Upper lobe of right lung (tissue), 1 donor: Measurements from ENCODE around the gene COL21A1. TPM values are rescaled to one million over a fixed set of nuclear protein-coding genes. Genes with fewer than 3 reads are reported as not detected.

Experiments
- ATAC-seq: fragments of 200-7000 bp; cut with Tn5 transposase; one replicate; pipeline ENCODE4 v1.9.1; 2020; ENCODE audit warnings: mild to moderate bottlenecking, moderate library complexity
- DNase-seq: peaks from one replicate; pipeline ENCODE4 v3.0.0-alpha.2; 2020
- H3K27ac ChIP-seq: fragments of 200-600 bp; one replicate; pipeline ENCODE4 v1.8.0; 2022
- H3K27me3 ChIP-seq: fragments of 200-600 bp; one replicate; pipeline ENCODE4 v1.8.0; 2022; ENCODE audit warnings: mild to moderate bottlenecking
- H3K36me3 ChIP-seq: fragments of 200-600 bp; one replicate; pipeline ENCODE4 v1.8.0; 2022
- H3K4me1 ChIP-seq: fragments of 200-600 bp; one replicate; pipeline ENCODE4 v1.8.0; 2022
- H3K4me3 ChIP-seq: fragments of 200-600 bp; one replicate; pipeline ENCODE4 v1.8.0; 2022; ENCODE audit warnings: mild to moderate bottlenecking
- H3K9me3 ChIP-seq: fragments of 200-600 bp; one replicate; pipeline ENCODE4 v1.8.0; 2022
- CTCF ChIP-seq: fragments of 200-600 bp; IDR thresholded peaks from one replicate; pipeline ENCODE4 v1.8.0; 2022; ENCODE audit warnings: antibody characterized with exemption
- intact Hi-C: fragments of 100-400 bp; cut with DNase I; formaldehyde crosslinking; loops from one replicate; pipeline ENCODE4 v1.11.0; 2022
- total RNA-seq: library from RNA; stranded (reverse); fragmentation: NEBNext Ultra II Directional; extraction: Animal tissue kit (Norgen Biotek cat#: 25700); gene quantifications from one replicate; pipeline ENCODE4 v1.2.1, GENCODE V29; 2021
- donor health status: DM: no; HTN: yes; CAD: no; lungs with severe emphysema.

The COL21A1 gene
- total RNA-seq, 1 donor from 2014 or later: 15.6 TPM

DNA sequence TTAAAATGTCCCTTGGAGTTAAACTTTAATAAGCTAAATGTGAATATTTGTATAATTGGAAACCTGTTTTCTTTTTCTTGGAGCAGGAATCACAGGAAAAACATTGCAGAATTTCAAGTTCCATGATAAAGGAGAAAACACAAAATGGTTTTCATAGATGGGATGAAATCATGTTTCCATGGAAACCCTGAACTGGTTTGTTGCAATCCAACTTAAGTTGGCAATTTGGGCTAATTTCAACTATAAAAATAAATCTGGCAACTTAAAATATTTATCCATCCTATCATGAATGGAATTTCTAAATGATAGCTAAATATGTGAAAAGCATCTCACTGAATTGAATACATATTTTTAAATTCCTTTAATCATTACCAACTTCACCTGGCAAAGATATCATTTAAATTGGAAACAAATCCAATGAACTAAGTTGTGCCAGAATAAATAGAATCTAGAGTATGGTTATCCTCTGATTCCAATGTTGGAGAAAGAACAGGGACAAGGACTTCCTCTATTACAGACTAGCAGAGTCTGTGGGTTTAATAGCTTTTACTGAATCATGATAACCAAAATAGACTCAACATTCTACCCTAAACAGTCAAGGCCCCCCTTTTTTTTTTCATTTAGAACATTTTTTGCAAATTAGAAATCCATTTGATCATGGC is 33.2 kb downstream of the COL21A1 start:
- no peak overlapping the region for H3K27ac ChIP-seq
- no peaks in the 10 kb centered on the region for H3K9me3 ChIP-seq
- DNase-seq (no peak), ATAC-seq (no peak)
- no peak for TF ChIP-seq CTCF
- intact Hi-C loops: no loop called here
- H3K27me3 ChIP-seq: no peaks in the 10 kb centered on the region
- H3K36me3 ChIP-seq: no peaks in the 10 kb centered on the region
- no peaks in the 10 kb centered on the region for H3K4me1 ChIP-seq
- H3K4me3 ChIP-seq: no peak overlapping the region

- no peaks in the 10 kb centered on the region for H3K27me3 ChIP-seq
- H3K36me3 ChIP-seq: no peaks in the 10 kb centered on the region
- H3K4me3 ChIP-seq: no peak overlapping the region
- no peak for ATAC-seq
- no peaks in the 10 kb centered on the region for H3K9me3 ChIP-seq
- TF ChIP-seq CTCF: no peak
- intact Hi-C loops: no loop called here
- no peak overlapping the region for H3K27ac ChIP-seq
- H3K4me1 ChIP-seq: no peaks in the 10 kb centered on the region
- DNase-seq: no peak
Observed at GRCh38 chr6:56211724-56212123, 35.7 kb downstream of the COL21A1 start.

DNA sequence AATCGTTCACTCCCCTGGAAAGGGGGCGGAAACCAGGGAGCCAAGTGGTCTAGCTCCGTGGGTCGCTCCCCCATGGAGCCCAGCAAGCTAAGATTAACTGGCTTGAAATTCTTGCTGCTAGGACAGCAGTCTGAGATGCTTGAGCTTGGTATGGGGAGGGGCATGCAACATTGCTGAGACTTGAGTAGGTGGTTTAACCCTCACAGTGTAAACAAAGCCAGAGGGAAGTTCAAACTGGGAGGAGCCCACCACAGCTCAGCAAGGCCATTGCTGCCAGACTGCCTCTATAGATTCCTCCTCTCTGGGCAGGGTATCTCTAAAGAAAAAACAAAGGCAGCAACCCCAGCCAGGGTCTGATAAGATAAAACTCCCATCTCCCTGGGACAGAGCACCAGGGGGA is 43.2 kb downstream of the COL21A1 start:
- no peak for ATAC-seq
- TF ChIP-seq CTCF: no peak
- no peak for DNase-seq
- no peaks in the 10 kb centered on the region for H3K4me1 ChIP-seq
- no peak overlapping the region for H3K4me3 ChIP-seq
- H3K36me3 ChIP-seq: no peaks in the 10 kb centered on the region
- H3K27me3 ChIP-seq: no peaks in the 10 kb centered on the region
- no peak overlapping the region for H3K27ac ChIP-seq
- intact Hi-C loops: no loop called here
- no peaks in the 10 kb centered on the region for H3K9me3 ChIP-seq

GRCh38 chr6:56199956-56200355 is 47.4 kb downstream of the COL21A1 start:
- ATAC-seq (no peak), DNase-seq (no peak)
- intact Hi-C loops: no loop called here
- TF ChIP-seq CTCF: no peak
- Histone ChIP-seq H3K4me3 (no peak overlapping the region), H3K27me3 (no peaks in the 10 kb centered on the region), H3K9me3 (no peaks in the 10 kb centered on the region), H3K4me1 (no peaks in the 10 kb centered on the region), H3K36me3 (no peaks in the 10 kb centered on the region), H3K27ac (no peak overlapping the region)

GRCh38 chr6:56193846-56194245 is 53.5 kb downstream of the COL21A1 start:
- ATAC-seq: no peak
- no peak for DNase-seq
- intact Hi-C loops: no loop called here
- TF ChIP-seq CTCF: no peak
- Histone ChIP-seq H3K27ac (no peak overlapping the region), H3K4me1 (no peaks in the 10 kb centered on the region), H3K4me3 (no peak overlapping the region), H3K36me3 (no peaks in the 10 kb centered on the region), H3K27me3 (no peaks in the 10 kb centered on the region), H3K9me3 (no peaks in the 10 kb centered on the region)

DNA sequence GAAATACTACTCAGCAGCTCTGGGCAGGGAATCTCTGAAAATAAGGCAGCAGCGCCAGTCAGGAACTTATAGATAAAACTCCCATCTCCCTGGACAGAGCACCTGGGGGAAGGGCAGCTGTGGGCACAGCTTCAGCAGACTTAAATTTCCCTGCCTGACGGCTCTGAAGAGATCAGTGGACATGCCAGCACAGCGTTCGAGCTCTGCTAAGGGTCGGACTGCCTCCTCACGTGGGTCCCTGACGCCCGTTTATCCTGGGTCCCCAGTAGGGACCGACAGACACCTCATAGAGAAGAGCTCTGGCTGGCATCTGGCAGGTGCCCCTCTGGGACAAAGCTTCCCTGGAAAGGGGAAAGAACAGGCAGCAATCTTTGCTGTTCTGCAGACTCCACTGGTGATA is 59.0 kb downstream of the COL21A1 start:
- Histone ChIP-seq H3K4me1 (no peaks in the 10 kb centered on the region), H3K9me3 (no peaks in the 10 kb centered on the region), H3K27ac (no peak overlapping the region), H3K36me3 (no peaks in the 10 kb centered on the region), H3K27me3 (no peaks in the 10 kb centered on the region), H3K4me3 (no peak overlapping the region)
- no peak for TF ChIP-seq CTCF
- intact Hi-C loops: no loop called here
- ATAC-seq (no peak), DNase-seq (no peak)
